HG02678 (cell line): Measurements from ENCODE around the gene DRICH1.
"Not testable (repeated sequence)": the region's sequence is repeated elsewhere in the genome, so short reads cannot be mapped to it uniquely, and the experiment has no call there.

ENCODE experiments used
- ATAC-seq: cut with Tn5 transposase; IDR thresholded peaks from one replicate; pipeline ENCODE4 v1.9.1; 2021; ENCODE audit warnings: mild to moderate bottlenecking, moderate library complexity; ENCODE audit not compliant: unreplicated experiment

Gene DRICH1

GRCh38 chr22:23651676-23652075 is 19.6 kb upstream of the DRICH1 start:
- no peak for ATAC-seq

GRCh38 chr22:23649071-23649501 is 17.0 kb upstream of the DRICH1 start:
- no peak for ATAC-seq

GRCh38 chr22:23646526-23646925 is 14.4 kb upstream of the DRICH1 start:
- ATAC-seq = not testable (repeated sequence)

GRCh38 chr22:23640206-23640605 is 8.1 kb upstream of the DRICH1 start:
- ATAC-seq = not testable (repeated sequence)

- no peak for ATAC-seq
Observed at GRCh38 chr22:23639661-23640060, 7.5 kb upstream of the DRICH1 start.

GRCh38 chr22:23638611-23639010 is 6.5 kb upstream of the DRICH1 start:
- ATAC-seq = no peak

GRCh38 chr22:23635291-23635690 is 3.2 kb upstream of the DRICH1 start:
- ATAC-seq = not testable (repeated sequence)

- ATAC-seq = not testable (repeated sequence)
Observed at GRCh38 chr22:23628056-23628743, 3.9 kb downstream of the DRICH1 start.

GRCh38 chr22:23627401-23628055 is 4.6 kb downstream of the DRICH1 start:
- ATAC-seq = not testable (repeated sequence)

GRCh38 chr22:23626286-23626975 is 5.7 kb downstream of the DRICH1 start:
- no peak for ATAC-seq

- ATAC-seq = no peak
Observed at GRCh38 chr22:23622634-23623033, 9.5 kb downstream of the DRICH1 start.

GRCh38 chr22:23621916-23622315 is 10.2 kb downstream of the DRICH1 start:
- ATAC-seq = not testable (repeated sequence)

- no peak for ATAC-seq
Observed at GRCh38 chr22:23621082-23621780, 10.9 kb downstream of the DRICH1 start.

GRCh38 chr22:23613193-23613972 is 18.7 kb downstream of the DRICH1 start:
- no peak for ATAC-seq

GRCh38 chr22:23609983-23610781 is 21.9 kb downstream of the DRICH1 start:
- no peak for ATAC-seq

GRCh38 chr22:23608583-23608982 is 23.5 kb downstream of the DRICH1 start:
- ATAC-seq = no peak

- ATAC-seq = no peak
Observed at GRCh38 chr22:23606204-23607131, 25.7 kb downstream of the DRICH1 start.

- no peak for ATAC-seq
Observed at GRCh38 chr22:23604939-23605712, 27.0 kb downstream of the DRICH1 start.
